ENCODE data around the gene RALB.

Gene RALB

GRCh38 chr2:120220756-120221155 lies 31.9 kb upstream of the RALB start:
- no peak for TF ChIP-seq CTCF (IDR thresholded peaks at IDR 0.05; ENCODE audit: low read depth, low read length, missing control alignments)
- no peak for DNase-seq (ENCODE audit: low read depth)
- no peak overlapping the region for H3K4me3 ChIP-seq (ENCODE audit: low read depth, low read length)

GRCh38 chr2:120221616-120222015 lies 31.0 kb upstream of the RALB start:
- no peak overlapping the region; the same call in 1 of the 2 replicates for H3K4me3 ChIP-seq (ENCODE audit: low read depth, low read length)
- no peak for DNase-seq (ENCODE audit: low read depth)
- no peak for TF ChIP-seq CTCF (IDR thresholded peaks at IDR 0.05; ENCODE audit: low read depth, low read length, missing control alignments)

- DNase-seq (ENCODE audit: low read depth) = no peak
- TF ChIP-seq CTCF (IDR thresholded peaks at IDR 0.05; ENCODE audit: low read depth, low read length, missing control alignments) = no peak
- peak overlapping the region; percentile 59 for H3K4me3 ChIP-seq (ENCODE audit: low read depth, low read length)
Observed at GRCh38 chr2:120222186-120223033, 30.2 kb upstream of the RALB start.

- peak within 1 kb of the TSS; percentile 59 for H3K4me3 ChIP-seq (ENCODE audit: low read depth, low read length)
- DNase-seq (ENCODE audit: low read depth) = peak; percentile 53
- TF ChIP-seq CTCF (IDR thresholded peaks at IDR 0.05; ENCODE audit: low read depth, low read length, missing control alignments) = peak; percentile 48
Observed at GRCh38 chr2:120223034-120223912, 29.4 kb upstream of the RALB start, which contains the start of gene TMEM185B. Gene TMEM185B, minus strand, starts transcription at chr2:120223400. Its CDS starts 424 bp downstream, at chr2:120222976.

GRCh38 chr2:120224256-120224655 lies 28.4 kb upstream of the RALB start:
- no peak for TF ChIP-seq CTCF (IDR thresholded peaks at IDR 0.05; ENCODE audit: low read depth, low read length, missing control alignments)
- peak overlapping the region; percentile 59 for H3K4me3 ChIP-seq (ENCODE audit: low read depth, low read length)

GRCh38 chr2:120224735-120225548 lies 27.7 kb upstream of the RALB start:
- no peak overlapping the region for H3K4me3 ChIP-seq (ENCODE audit: low read depth, low read length)
- DNase-seq (ENCODE audit: low read depth) = no peak
- no peak for TF ChIP-seq CTCF (IDR thresholded peaks at IDR 0.05; ENCODE audit: low read depth, low read length, missing control alignments)

More at GRCh38 chr2:120224256-120224655, 28.4 kb upstream of the RALB start:
- no peak for DNase-seq (ENCODE audit: low read depth)

All from GM12864 (cell line).